Mesendoderm (in vitro differentiated cells): ENCODE results near the gene TOP3A.

Source experiments
- DNase-seq: peaks from one replicate; pipeline ENCODE4 v3.0.0; 2013
- H2AK5ac ChIP-seq: 2 replicates; pipeline ENCODE4 v1.6.1; 2013; ENCODE audit warnings: low read length, inconsistent platforms
- H2BK120ac ChIP-seq: 2 replicates; pipeline ENCODE4 v1.6.1; 2013; ENCODE audit warnings: low read depth, mild to moderate bottlenecking, low read length, moderate library complexity, mixed read lengths
- H2BK15ac ChIP-seq: replicated peaks from 2 replicates; pipeline ENCODE4 v1.6.1; 2013; ENCODE audit warnings: low read depth, mild to moderate bottlenecking, moderate library complexity
- H2BK5ac ChIP-seq: 2 replicates; pipeline ENCODE4 v1.6.1; 2013; ENCODE audit warnings: low read length, inconsistent platforms
- H3K18ac ChIP-seq: 2 replicates; pipeline ENCODE4 v1.6.1; 2013; ENCODE audit warnings: mild to moderate bottlenecking, low read length, mixed read lengths
- H3K23ac ChIP-seq: one replicate; pipeline ENCODE4 v1.6.1; 2013; ENCODE audit warnings: low read length
- H3K27ac ChIP-seq: 2 replicates; pipeline ENCODE4 v1.5.1; 2013; ENCODE audit warnings: low read depth, mild to moderate bottlenecking, inconsistent platforms, low read length, moderate library complexity
- H3K27me3 ChIP-seq: 2 replicates; pipeline ENCODE4 v1.6.1; 2013; ENCODE audit warnings: low read length, control low read depth, mild to moderate bottlenecking, inconsistent platforms; ENCODE audit not compliant: insufficient read depth, poor library complexity
- H3K36me3 ChIP-seq: 2 replicates; pipeline ENCODE4 v1.6.1; 2013; ENCODE audit warnings: low read length, inconsistent platforms; ENCODE audit not compliant: control insufficient read depth, insufficient read depth
- H3K4ac ChIP-seq: one replicate; pipeline ENCODE4 v1.6.1; 2013; ENCODE audit warnings: low read depth, mild to moderate bottlenecking, low read length, moderate library complexity
- H3K4me1 ChIP-seq: 2 replicates; pipeline ENCODE4 v1.6.1; 2013; ENCODE audit warnings: low read depth, low read length, inconsistent platforms; ENCODE audit not compliant: control insufficient read depth
- H3K4me2 ChIP-seq: 2 replicates; pipeline ENCODE4 v1.6.1; 2013; ENCODE audit warnings: low read length
- H3K4me3 ChIP-seq: 2 replicates; pipeline ENCODE4 v1.5.1; 2013; ENCODE audit warnings: mild to moderate bottlenecking, low read length
- H3K56ac ChIP-seq: one replicate; pipeline ENCODE4 v1.6.1; 2013; ENCODE audit warnings: low read length
- H3K79me1 ChIP-seq: 2 replicates; pipeline ENCODE4 v1.6.1; 2013; ENCODE audit warnings: low read length, inconsistent platforms
- H3K79me2 ChIP-seq: 2 replicates; pipeline ENCODE4 v1.6.1; 2013; ENCODE audit warnings: mild to moderate bottlenecking, low read length; ENCODE audit not compliant: control insufficient read depth, insufficient read depth
- H3K9ac ChIP-seq: 2 replicates; pipeline ENCODE4 v1.6.1; 2013; ENCODE audit warnings: low read length, inconsistent platforms
- H4K5ac ChIP-seq: one replicate; pipeline ENCODE4 v1.6.1; 2013; ENCODE audit warnings: low read length
- H4K8ac ChIP-seq: one replicate; pipeline ENCODE4 v1.6.1; 2013; ENCODE audit warnings: low read depth, mild to moderate bottlenecking, control low read depth, low read length, moderate library complexity
- WGBS: extraction: QIAGEN DNeasy Blood & Tissue Kit; methylation state at CpG from one replicate; pipeline ENCODE4 v1.1.7; 2013; ENCODE audit warnings: low lambda C conversion rate, missing lambda C conversion rate; ENCODE audit not compliant: insufficient coverage; ENCODE audit errors: extremely low coverage; 5-methylcytosine and 5-hydroxymethylcytosine counted together

Gene TOP3A

GRCh38 chr17:18224053-18224386 lies 90.8 kb downstream of the TOP3A start:
- peak overlapping the region; percentile 90 for H3K27ac ChIP-seq
- H3K9ac ChIP-seq = peak overlapping the region; percentile 78
- peak overlapping the region; percentile 77 for H3K18ac ChIP-seq
- H3K23ac ChIP-seq = peak overlapping the region; percentile 7
- no peaks in the 10 kb centered on the region for H3K36me3 ChIP-seq
- no peak overlapping the region for H3K4me3 ChIP-seq
- H3K79me1 ChIP-seq = peaks cover 22% of the 10 kb centered on the region
- H3K56ac ChIP-seq = peak overlapping the region; percentile 85
- H3K4me2 ChIP-seq = no peak overlapping the region
- peaks cover 30% of the 10 kb centered on the region for H3K79me2 ChIP-seq
- H4K5ac ChIP-seq = peak overlapping the region; percentile 73
- no CpG with 5 or more reads among the region's 4 CpGs for WGBS
- H2BK120ac ChIP-seq = no peak overlapping the region
- DNase-seq = no peak
- peak overlapping the region; percentile 31 for H2AK5ac ChIP-seq
- peak overlapping the region; percentile 29 for H2BK5ac ChIP-seq
- H4K8ac ChIP-seq = no peak overlapping the region
- peaks cover 3% of the 10 kb centered on the region for H3K4me1 ChIP-seq
- no peak overlapping the region for H2BK15ac ChIP-seq
- H3K27me3 ChIP-seq = no peaks in the 10 kb centered on the region
- peak overlapping the region; percentile 49 for H3K4ac ChIP-seq
